Left ventricle myocardium inferior (tissue), 1 donor: ENCODE results near the gene CARM1. TPM values are rescaled to one million over a fixed set of nuclear protein-coding genes. Genes with fewer than 3 reads are reported as not detected.

ENCODE experiments used
- DNase-seq: peaks from one replicate; pipeline ENCODE4 v3.0.0-alpha.2; 2020
- H3K27ac ChIP-seq: fragments of 200-600 bp; replicated peaks from 2 replicates; pipeline ENCODE4 v1.8.0; 2021
- H3K27me3 ChIP-seq: fragments of 200-600 bp; 2 replicates; pipeline ENCODE4 v1.8.0; 2021; ENCODE audit warnings: low read depth
- H3K36me3 ChIP-seq: fragments of 200-600 bp; 2 replicates; pipeline ENCODE4 v1.8.0; 2021
- H3K4me1 ChIP-seq: fragments of 200-600 bp; 2 replicates; pipeline ENCODE4 v1.8.0; 2021
- H3K4me3 ChIP-seq: fragments of 200-600 bp; 2 replicates; pipeline ENCODE4 v1.8.0; 2021; ENCODE audit warnings: mild to moderate bottlenecking, moderate library complexity
- H3K9me3 ChIP-seq: fragments of 200-600 bp; replicated peaks from 2 replicates; pipeline ENCODE4 v1.8.0; 2021
- CTCF ChIP-seq: fragments of 200-600 bp; IDR thresholded peaks from 2 replicates; pipeline ENCODE4 v1.8.0; 2021; ENCODE audit warnings: antibody characterized with exemption, mild to moderate bottlenecking, borderline replicate concordance
- intact Hi-C: fragments of 100-400 bp; cut with micrococcal nuclease; formaldehyde crosslinking; loops from one replicate; pipeline ENCODE4 v1.11.0; 2022
- microRNA-seq: library from miRNA; unstranded; fragments of <30 nt; microRNA quantifications from one replicate; pipeline ENCODE4 v1.2.0, GENCODE V29; 2020
- total RNA-seq: library from RNA; stranded (reverse); fragmentation: NEBNext Ultra II Directional; extraction: Animal tissue kit (Norgen Biotek cat#: 25700); gene quantifications from one replicate; pipeline ENCODE4 v1.2.1, GENCODE V29; 2021
- donor health status: DM: no; HTN: yes; CAD: no; lungs with severe emphysema.

CARM1 gene
- total RNA-seq, 1 donor from 2014 or later: 27.2 TPM

GRCh38 chr19:10965398-10965797 lies 94.0 kb downstream of the CARM1 start:
- no peaks in the 10 kb centered on the region for H3K36me3 ChIP-seq
- H3K4me3 ChIP-seq: no peak overlapping the region
- no peak for TF ChIP-seq CTCF
- H3K4me1 ChIP-seq: peaks cover 34% of the 10 kb centered on the region
- no peak for DNase-seq
- H3K27me3 ChIP-seq: no peaks in the 10 kb centered on the region
- no peak overlapping the region for H3K27ac ChIP-seq
- no peaks in the 10 kb centered on the region for H3K9me3 ChIP-seq
- intact Hi-C loops: no loop called here

GRCh38 chr19:10966809-10967208 lies 95.5 kb downstream of the CARM1 start:
- H3K4me3 ChIP-seq: no peak overlapping the region
- no peaks in the 10 kb centered on the region for H3K27me3 ChIP-seq
- no peaks in the 10 kb centered on the region for H3K36me3 ChIP-seq
- no peak for TF ChIP-seq CTCF
- H3K9me3 ChIP-seq: no peaks in the 10 kb centered on the region
- H3K4me1 ChIP-seq: peaks cover 30% of the 10 kb centered on the region
- no peak for DNase-seq
- intact Hi-C loops: no loop called here
- no peak overlapping the region for H3K27ac ChIP-seq

GRCh38 chr19:10968527-10969135 lies 97.3 kb downstream of the CARM1 start:
- Histone ChIP-seq H3K9me3 (no peaks in the 10 kb centered on the region), H3K4me3 (no peak overlapping the region), H3K27me3 (no peaks in the 10 kb centered on the region), H3K4me1 (peaks cover 24% of the 10 kb centered on the region), H3K36me3 (no peaks in the 10 kb centered on the region), H3K27ac (peak overlapping the region; percentile 4)
- TF ChIP-seq CTCF: no peak
- intact Hi-C loops: no loop called here
- no peak for DNase-seq

GRCh38 chr19:10971107-10971726 lies 99.9 kb downstream of the CARM1 start:
- intact Hi-C loops: no loop called here
- no peak for TF ChIP-seq CTCF
- H3K9me3 ChIP-seq: no peaks in the 10 kb centered on the region
- no peak overlapping the region for H3K27ac ChIP-seq
- DNase-seq: no peak
- no peaks in the 10 kb centered on the region for H3K27me3 ChIP-seq
- no peak overlapping the region for H3K4me3 ChIP-seq
- H3K36me3 ChIP-seq: no peaks in the 10 kb centered on the region
- peaks cover 39% of the 10 kb centered on the region for H3K4me1 ChIP-seq

Small RNA genes within 50 kb of the gene (microRNA-seq; reads per million reads assigned to microRNA genes)
- gene MIR6793: not detected

Other genes with a start within 250 kb of the CARM1 start
- 74.2 TPM for gene SLC44A2, start 246.0 kb upstream of the CARM1 start, total RNA-seq
- 106 TPM for gene ILF3, start 217.2 kb upstream of the CARM1 start, total RNA-seq
- gene QTRT1, start 170.1 kb upstream of the CARM1 start, total RNA-seq: 30.5 TPM
- gene DNM2, start 153.5 kb upstream of the CARM1 start, total RNA-seq: 156 TPM
- gene TMED1, start 35.3 kb upstream of the CARM1 start, total RNA-seq: 32.9 TPM
- gene C19orf38, start 23.1 kb upstream of the CARM1 start, total RNA-seq: 0.47 TPM
- gene YIPF2, start 57.1 kb downstream of the CARM1 start, total RNA-seq: 13.1 TPM
- 12.4 TPM for gene TIMM29, start 57.3 kb downstream of the CARM1 start, total RNA-seq
- 38.8 TPM for gene SMARCA4, start 89.5 kb downstream of the CARM1 start, total RNA-seq
- gene LDLR, start 217.9 kb downstream of the CARM1 start, total RNA-seq: 8.2 TPM